Occipital lobe (tissue), 2 donors: ENCODE measurements around the gene CBL. TPM values are rescaled to one million over a fixed set of nuclear protein-coding genes. Genes with fewer than 3 reads are reported as not detected.

Source experiments
- DNase-seq: peaks from one replicate; lab custom pipeline; 2025; lab: John Stamatoyannopoulos, UW
- total RNA-seq: library from RNA; depleted of rRNA; stranded (reverse); fragments of >200 nt; gene quantifications from one replicate; pipeline ENCODE4 v1.2.3, GENCODE V29; 2014

Gene CBL
- total RNA-seq, 1 donor from 2014 or later: 12.0 TPM

GRCh38 chr11:119309953-119310681 lies 104.0 kb downstream of the CBL start:
- DNase-seq: no peak

GRCh38 chr11:119310682-119311052 lies 104.5 kb downstream of the CBL start:
- no peak for DNase-seq

- no peak for DNase-seq
These were observed 108.6 kb downstream of the CBL start for GRCh38 chr11:119314726-119315125.

- DNase-seq: no peak
These were observed 109.2 kb downstream of the CBL start for GRCh38 chr11:119315131-119316015.

GRCh38 chr11:119316016-119316728 lies 110.0 kb downstream of the CBL start:
- DNase-seq: peak; percentile 58

GRCh38 chr11:119316729-119317591 lies 110.8 kb downstream of the CBL start, which contains the start of gene MCAM:
TSS of gene MCAM (minus strand) at chr11:119317130. CDS start at chr11:119317101, 29 bp downstream.
- DNase-seq: no peak

GRCh38 chr11:119317592-119318239 lies 111.6 kb downstream of the CBL start:
- no peak for DNase-seq

- no peak for DNase-seq
These were observed 112.3 kb downstream of the CBL start for GRCh38 chr11:119318240-119319135.

- DNase-seq: no peak
These were observed 113.1 kb downstream of the CBL start for GRCh38 chr11:119319136-119319699.

- DNase-seq: no peak
These were observed 113.6 kb downstream of the CBL start for GRCh38 chr11:119319700-119320239.

- DNase-seq: no peak
These were observed 114.2 kb downstream of the CBL start for GRCh38 chr11:119320240-119320775.

- DNase-seq: no peak
These were observed 114.8 kb downstream of the CBL start for GRCh38 chr11:119320776-119321524.

- no peak for DNase-seq
These were observed 116.2 kb downstream of the CBL start for GRCh38 chr11:119322360-119322739.

GRCh38 chr11:119322921-119323531 lies 116.9 kb downstream of the CBL start:
- no peak for DNase-seq

GRCh38 chr11:119323532-119324033 lies 117.4 kb downstream of the CBL start:
- no peak for DNase-seq

- DNase-seq: no peak
These were observed 118.0 kb downstream of the CBL start for GRCh38 chr11:119324189-119324588.

- DNase-seq: no peak
These were observed 123.2 kb downstream of the CBL start for GRCh38 chr11:119329320-119329719.
